SKM-1 (cell line): Measurements from ENCODE around the gene PDS5A.
"Not testable (repeated sequence)": the region's sequence is repeated elsewhere in the genome, so short reads cannot be mapped to it uniquely, and the experiment has no call there.

Source experiments
- DNase-seq: peaks from one replicate; lab custom pipeline; 2025; ENCODE audit not compliant: unreplicated experiment; lab: John Stamatoyannopoulos, UW

The PDS5A gene

GRCh38 chr4:39963656-39964055 is 14.1 kb downstream of the PDS5A start:
- no peak for DNase-seq

- DNase-seq = no peak
Measured at GRCh38 chr4:39961311-39961877, 16.3 kb downstream of the PDS5A start.

- DNase-seq = no peak
Measured at GRCh38 chr4:39950861-39951481, 26.7 kb downstream of the PDS5A start.

GRCh38 chr4:39947963-39948362 is 29.7 kb downstream of the PDS5A start:
- DNase-seq = no peak

GRCh38 chr4:39947417-39947816 is 30.3 kb downstream of the PDS5A start:
- no peak for DNase-seq

GRCh38 chr4:39944245-39944644 is 33.5 kb downstream of the PDS5A start:
- not testable (repeated sequence) for DNase-seq

GRCh38 chr4:39942507-39942906 is 35.2 kb downstream of the PDS5A start:
- DNase-seq = no peak

- DNase-seq = no peak
Measured at GRCh38 chr4:39941682-39942217, 36.0 kb downstream of the PDS5A start.

GRCh38 chr4:39937683-39938268 is 39.9 kb downstream of the PDS5A start:
- no peak for DNase-seq

GRCh38 chr4:39936565-39937418 is 40.9 kb downstream of the PDS5A start:
- DNase-seq = no peak

GRCh38 chr4:39933671-39934590 is 43.8 kb downstream of the PDS5A start:
- no peak for DNase-seq

- no peak for DNase-seq
Measured at GRCh38 chr4:39932776-39933402, 44.8 kb downstream of the PDS5A start.

- DNase-seq = no peak
Measured at GRCh38 chr4:39931441-39931901, 46.2 kb downstream of the PDS5A start.

GRCh38 chr4:39928538-39928937 is 49.2 kb downstream of the PDS5A start:
- no peak for DNase-seq

- DNase-seq = no peak
Measured at GRCh38 chr4:39924014-39924413, 53.7 kb downstream of the PDS5A start.

GRCh38 chr4:39922399-39922798 is 55.3 kb downstream of the PDS5A start:
- no peak for DNase-seq

- DNase-seq = no peak
Measured at GRCh38 chr4:39913471-39913870, 64.2 kb downstream of the PDS5A start.

GRCh38 chr4:39910064-39910463 is 67.6 kb downstream of the PDS5A start:
- no peak for DNase-seq

GRCh38 chr4:39908284-39908683 is 69.4 kb downstream of the PDS5A start:
- no peak for DNase-seq

- no peak for DNase-seq
Measured at GRCh38 chr4:39905656-39906055, 72.1 kb downstream of the PDS5A start.
